ENCODE measurements around the gene MAP3K7.

The MAP3K7 gene

DNA sequence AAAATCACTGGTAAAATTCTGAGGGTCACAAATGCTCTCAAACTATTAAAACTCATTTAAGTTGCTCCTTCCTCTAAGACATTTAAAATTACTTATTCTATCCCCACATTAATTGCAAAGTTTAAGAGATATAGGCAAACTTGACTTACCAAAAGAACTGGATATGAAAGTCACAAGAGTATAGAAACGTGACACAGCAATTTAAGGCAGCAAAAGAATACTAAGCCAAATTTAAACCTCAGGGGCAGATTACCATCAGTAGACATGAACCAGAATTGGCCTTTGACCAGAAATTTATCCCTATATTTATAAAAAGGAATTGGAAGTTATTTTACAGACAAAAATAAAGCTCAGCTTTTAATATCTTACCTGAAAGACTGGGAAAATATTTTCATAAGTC lies 56.0 kb downstream of the MAP3K7 start:
- no peak for DNase-seq (ENCODE audit: low spot score)

DNA sequence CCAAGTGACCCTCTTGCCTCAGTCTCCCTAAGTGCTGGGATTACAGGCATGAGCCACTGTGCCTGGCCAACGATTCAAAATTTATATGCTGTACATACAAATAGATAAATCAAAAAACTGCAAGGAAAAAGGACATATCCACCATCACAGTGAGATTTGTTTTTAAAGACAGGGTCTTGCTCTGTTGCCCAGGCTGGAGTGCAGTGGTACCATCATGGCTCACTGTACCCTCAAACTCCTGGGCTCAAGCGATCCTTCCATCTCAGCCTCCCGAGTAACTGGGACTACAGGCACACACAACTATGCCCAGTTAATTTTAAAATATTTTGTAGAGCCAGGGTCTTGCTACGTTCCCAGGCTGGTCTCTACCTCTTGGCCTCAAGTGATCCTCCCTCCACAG lies 61.5 kb downstream of the MAP3K7 start:
- no peak for DNase-seq (ENCODE audit: low spot score)

DNA sequence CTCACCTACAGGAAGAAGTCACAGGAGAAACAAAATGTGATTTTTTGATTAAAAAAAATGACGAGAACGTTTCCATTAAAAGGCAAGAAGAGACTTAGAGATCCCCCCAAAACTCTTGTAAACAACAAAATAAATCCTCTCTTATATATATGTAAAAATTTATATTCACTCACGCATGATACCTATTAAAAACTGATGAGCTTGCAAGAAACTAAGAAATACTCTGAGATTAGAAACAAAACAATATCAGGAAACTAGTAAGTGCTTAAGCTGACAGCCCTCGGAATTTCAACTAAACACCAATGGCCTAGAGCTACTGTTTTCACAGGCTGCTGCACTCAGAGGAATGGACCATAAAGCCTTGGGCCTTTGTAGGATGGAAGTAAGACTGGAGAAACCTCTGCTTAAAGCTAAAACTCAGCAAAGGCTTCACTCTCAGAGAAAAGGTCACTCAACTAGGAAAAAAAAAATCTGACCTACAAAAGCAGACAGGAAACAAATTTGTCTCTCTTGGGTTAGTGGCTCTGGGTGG lies 63.0 kb downstream of the MAP3K7 start:
- no peak for DNase-seq (ENCODE audit: low spot score)

DNA sequence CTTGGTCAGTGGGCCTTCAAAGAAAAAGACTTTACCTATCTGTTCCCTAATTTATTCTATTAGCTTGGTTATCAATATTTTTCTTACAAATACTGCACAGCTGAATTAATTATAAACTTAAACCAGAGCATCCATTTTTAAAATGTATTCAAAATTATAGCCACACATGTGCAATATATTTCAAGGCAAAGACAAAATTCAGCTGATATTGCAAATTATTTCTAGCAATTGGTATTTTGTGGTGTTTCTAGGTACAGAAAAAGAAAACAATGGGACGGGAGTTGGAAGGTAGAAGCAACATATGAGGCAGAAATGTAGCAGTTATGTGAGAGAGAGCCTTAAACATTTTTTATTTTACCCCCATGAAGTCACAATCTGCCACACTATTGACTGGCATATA lies 64.9 kb downstream of the MAP3K7 start:
- DNase-seq (ENCODE audit: low spot score) = no peak

DNA sequence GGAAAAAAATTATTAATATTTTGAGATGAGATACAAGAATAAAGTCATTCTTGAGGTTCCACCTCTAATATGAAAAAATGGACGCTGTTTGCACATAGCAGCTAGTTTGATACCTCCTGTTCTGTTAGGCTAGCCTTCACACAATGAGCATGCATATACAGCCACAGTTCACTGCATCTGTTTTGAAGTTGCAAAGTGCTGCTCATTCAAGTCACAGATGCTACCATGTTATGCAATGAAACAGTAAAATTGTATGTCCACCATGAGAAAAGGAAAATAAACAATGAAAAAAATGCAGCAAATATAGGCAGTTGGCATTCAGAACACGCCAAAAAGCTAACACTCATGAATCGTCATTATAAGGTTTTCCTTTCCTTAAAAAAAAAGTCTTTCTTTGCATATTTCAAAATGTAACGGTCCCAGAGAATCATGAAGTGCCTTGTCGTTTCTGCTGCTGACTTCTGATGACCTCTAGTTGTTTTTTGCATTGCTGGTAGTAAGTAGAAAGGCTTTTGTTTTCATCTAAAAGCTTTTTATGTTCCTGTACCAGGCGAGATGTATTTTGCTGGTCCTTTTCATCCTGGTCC lies 70.7 kb downstream of the MAP3K7 start:
- DNase-seq (ENCODE audit: low spot score) = no peak

DNA sequence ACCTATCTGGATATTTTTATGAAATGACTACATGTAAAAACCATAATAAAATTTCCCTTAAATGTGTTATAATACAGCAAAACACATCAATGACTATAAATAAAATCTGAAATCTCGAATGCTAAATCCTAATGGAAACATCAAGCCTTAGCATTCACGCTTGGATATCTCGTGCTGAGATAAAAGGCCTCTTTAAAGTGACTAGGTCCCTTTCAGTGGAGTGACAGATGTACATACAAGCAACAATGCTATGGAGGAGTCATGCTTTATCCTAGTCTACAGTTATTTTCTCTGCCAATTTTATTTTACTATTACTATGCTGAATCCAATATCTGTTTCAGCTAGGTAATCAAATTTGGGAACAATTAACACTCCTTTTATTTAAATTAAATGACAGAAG lies 72.4 kb downstream of the MAP3K7 start:
- DNase-seq (ENCODE audit: low spot score) = no peak

DNA sequence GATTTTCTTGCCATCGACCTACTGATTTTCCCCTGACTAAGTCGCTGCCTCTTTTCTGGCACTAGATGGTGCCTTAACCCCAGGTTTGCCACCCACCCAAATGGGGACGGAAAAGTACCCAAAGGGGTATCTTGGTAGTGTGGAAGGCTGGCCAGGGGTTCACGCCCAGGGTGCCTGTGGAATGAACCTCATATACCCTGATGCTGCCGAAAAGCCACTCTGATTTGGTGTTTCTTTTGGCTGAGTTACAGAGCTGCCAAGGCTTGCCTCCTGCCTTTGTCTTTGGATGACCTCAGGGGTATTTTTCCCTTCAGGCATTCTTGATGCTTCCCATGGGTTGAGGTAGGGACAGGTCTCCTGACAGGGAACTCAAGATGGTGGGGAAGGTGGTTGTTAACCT lies 78.1 kb downstream of the MAP3K7 start:
- DNase-seq (ENCODE audit: low spot score) = no peak

DNA sequence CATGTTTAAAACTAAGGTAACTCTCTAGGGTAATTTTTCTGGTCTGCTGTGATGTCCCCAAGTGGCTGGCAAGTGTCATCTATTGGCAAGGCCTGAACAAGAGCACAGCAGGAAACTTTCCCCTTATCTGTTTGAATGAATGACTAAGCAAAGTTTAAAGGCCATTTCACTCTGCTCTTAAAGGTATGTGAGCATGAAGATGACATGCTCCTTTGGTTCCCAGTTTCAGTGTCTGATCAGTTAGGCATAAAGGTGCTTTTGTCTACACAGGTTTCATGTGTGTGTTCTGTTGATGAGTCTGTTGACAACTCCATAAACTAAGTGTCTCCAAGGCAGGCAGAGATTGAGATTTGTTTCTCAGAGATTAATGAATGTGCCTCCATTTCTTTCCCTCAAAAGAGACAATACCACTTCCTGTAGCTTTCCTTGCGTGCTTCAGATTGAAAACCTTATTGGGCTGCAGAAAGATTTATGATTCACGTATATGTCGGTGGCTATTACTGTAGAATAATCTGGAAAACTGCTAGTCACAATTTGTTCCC lies 83.9 kb downstream of the MAP3K7 start:
- DNase-seq (ENCODE audit: low spot score) = no peak

DNA sequence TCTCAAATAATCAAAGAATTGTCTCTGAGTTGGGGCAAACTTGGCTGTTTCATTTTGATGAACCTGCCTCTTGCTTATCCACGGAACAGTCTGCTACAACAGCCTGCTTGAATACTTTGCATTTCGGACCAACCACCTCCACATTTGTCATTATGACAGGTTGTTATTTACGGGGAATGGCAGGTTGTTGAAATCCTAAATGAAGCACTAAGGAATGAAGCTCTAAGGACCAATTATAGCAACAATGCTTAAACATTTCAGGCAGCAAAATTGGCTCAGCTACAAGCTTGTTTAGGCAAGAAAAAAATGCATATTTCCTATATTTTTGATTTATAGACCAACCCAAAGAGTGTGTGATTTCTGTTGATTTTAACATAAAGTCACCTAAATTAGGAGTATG lies 84.5 kb downstream of the MAP3K7 start:
- no peak for DNase-seq (ENCODE audit: low spot score)

DNA sequence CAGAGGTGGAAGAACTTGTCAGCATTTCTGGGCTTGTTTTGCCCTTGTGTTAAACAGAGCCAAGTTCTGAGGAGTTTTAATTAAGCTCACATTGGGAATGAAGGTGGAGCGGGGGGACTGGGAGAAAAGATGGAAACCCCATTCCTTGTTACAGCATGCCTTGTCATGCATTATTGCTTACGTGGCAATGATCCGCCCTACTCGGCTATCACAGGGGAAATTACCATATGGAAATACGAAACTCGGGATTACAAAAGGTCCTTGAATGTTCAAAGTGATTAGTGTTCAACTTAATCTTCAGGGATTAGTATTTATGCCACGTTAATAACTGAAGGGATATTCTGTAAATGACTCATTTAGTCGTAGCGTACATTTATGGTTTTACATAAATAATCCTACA lies 86.4 kb downstream of the MAP3K7 start:
- DNase-seq (ENCODE audit: low spot score) = no peak

DNA sequence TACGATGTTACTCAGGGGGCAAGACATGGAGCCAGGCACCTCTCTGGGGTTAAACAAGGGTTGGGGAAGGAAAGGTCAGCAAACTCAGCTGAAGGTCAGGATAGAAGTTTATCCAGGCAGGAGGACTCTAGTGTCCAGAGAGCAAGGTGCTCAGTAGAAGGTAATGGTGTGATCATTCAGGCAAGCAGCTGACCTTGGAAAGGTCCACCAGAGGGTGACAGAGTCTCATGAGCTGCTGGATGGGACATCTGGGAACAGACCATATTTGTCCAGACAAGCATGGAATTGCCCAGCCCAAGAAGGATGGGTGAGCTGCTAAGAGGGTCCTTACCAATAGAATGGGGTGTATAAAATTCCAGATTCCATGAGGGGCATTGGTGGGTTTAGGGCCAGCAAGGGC lies 89.5 kb downstream of the MAP3K7 start:
- DNase-seq (ENCODE audit: low spot score) = no peak

DNA sequence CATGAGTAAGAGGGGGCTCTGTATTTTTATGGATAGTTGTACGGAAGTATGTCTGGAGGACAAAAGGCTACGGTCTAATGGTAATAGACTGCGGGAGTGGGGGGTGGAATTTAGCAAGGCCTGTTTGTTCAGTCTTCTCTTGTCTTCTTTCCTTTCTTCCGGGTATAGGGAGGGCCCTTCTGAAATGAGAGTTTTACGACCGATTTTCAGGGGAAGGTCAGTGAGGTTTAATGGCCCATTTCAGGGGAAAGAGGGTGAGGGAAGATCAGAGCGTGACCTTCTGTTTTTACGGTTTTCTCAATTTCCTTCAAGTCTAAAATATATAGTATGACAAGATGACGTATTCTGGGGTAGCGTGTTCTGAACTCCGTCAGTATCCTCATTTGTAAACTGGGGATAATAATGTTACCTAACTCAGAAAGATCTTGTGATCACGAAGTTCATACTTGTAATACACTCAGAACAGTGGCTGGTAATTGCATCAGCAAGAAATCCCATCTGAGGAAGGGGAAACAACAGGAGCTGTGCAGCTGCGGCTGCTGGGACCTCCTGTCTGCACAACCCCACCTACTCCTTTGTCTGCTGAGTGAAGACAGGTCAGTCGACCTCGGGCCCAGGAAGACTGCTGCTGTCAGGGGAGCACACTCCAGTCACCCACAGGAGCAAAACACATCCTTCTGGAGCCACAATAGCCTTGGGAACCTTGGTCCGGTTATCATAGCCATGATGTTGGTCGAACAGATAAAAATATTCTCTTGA lies 90.4 kb downstream of the MAP3K7 start:
- no peak for DNase-seq (ENCODE audit: low spot score)

DNA sequence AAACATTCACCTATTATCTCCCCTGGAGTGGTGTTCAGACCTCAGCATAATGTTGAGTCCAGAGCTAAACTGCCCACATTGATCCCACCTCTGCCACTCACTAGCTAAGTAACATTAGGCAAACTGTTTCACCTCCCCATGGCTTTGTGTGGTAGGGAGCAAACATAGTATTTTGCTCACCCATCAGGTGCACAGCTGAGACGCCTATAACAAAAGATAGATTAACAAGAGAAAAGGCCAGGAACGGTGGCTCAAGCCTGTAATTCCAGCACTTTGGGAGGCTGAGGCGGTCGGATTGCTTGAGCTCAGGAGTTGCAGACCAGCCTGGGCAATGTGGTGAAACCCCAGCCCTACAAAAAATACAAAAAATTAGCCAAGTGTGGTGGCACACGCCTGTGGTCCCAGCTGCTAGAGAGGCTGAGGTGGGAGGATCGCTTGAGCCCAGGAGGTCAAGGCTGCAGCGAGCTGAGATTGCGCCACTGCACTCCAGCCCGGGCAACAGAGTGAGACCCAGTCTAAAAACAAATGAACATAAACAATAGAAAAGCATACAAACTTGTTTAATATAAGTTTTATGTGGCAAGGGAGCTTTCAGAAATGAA lies 91.6 kb downstream of the MAP3K7 start:
- no peak for DNase-seq (ENCODE audit: low spot score)

DNA sequence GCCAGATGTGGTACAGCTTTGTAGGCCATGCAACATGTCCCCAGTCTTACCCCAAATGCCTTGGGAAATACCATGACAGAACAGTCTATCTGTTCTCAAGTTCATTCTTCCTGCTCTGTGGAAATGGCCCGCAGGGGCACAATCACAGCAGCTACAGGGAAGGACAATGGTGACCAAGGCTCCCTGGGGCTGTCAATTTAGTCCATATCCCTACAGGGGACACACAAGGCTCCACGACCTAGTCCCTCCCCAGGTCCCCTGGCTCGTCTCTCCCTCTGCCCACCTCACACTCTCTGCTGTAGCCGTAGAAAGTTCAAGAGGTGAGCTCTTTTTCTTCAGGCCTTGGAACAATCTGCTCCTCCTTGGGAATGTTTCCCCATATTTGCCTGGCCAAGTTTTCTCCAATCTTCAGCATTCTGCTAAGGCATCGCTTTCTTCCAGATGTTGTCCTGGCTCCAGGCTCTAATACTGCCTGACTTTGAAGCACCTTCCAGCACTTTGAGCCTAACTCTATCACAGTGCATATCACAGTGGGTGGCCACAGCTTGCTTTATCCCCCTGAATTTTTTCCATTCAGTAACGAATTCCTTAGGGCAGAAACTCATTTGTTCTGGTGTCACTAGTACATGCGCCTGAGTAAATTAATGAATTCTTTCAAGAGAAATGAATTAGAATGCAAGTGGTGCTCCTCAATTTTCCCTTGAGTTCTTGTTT lies 92.6 kb downstream of the MAP3K7 start:
- no peak for DNase-seq (ENCODE audit: low spot score)

DNA sequence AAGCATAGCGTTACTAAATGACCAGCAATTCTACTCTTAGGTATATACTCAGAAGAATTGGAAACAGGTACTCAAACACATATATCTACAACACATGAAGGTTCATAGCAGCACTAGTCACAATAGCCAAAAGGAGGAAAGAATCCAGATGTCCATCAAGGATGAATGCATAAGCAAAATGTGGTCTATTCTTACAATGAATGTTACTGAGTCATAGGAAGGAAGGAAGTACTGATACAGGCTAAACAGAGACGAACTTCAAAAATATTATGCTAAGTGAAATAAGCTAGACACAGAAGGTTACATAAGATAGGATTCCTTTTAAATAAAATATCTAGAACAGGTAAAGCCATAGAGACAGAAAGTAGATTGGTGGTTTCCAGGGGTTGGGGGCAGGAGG lies 93.5 kb downstream of the MAP3K7 start:
- no peak for DNase-seq (ENCODE audit: low spot score)

DNA sequence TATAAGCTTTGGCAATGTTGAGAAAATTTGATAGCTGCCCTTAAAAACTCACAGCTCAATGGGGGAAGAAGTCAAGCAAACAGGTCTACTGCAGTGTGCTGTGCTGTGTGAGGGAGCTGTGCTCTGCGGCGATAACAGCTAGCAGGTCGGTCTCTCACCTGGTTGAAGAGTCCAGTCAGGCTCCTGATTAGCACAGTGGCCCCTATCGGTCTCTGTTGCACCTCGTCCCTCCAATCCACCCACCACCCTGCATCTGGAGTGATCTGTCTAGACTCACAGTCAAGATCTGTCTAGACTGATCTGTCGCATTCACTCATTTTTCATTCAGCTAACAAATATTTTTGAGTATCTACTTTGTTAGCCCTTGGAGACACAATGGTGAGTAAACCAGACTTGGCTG lies 94.1 kb downstream of the MAP3K7 start:
- no peak for DNase-seq (ENCODE audit: low spot score)

DNA sequence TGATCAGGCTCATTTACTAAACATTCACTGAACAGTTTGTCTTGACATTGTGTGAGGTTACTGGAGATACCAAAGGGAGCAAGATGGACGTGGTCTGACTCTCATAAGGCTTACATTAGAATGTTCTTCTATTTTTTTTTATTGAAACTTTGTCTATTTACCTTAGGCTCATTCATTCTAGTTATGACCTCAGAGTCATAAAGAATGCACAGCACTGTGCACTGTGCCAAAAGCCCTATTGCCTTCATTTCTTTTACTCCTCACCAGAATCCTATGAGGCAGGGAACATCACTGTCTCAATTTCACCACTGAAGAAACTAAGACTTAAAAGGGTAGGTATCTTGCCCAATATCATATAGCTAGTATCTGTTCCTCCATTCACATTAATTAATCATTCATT lies 94.5 kb downstream of the MAP3K7 start:
- DNase-seq (ENCODE audit: low spot score) = no peak

DNA sequence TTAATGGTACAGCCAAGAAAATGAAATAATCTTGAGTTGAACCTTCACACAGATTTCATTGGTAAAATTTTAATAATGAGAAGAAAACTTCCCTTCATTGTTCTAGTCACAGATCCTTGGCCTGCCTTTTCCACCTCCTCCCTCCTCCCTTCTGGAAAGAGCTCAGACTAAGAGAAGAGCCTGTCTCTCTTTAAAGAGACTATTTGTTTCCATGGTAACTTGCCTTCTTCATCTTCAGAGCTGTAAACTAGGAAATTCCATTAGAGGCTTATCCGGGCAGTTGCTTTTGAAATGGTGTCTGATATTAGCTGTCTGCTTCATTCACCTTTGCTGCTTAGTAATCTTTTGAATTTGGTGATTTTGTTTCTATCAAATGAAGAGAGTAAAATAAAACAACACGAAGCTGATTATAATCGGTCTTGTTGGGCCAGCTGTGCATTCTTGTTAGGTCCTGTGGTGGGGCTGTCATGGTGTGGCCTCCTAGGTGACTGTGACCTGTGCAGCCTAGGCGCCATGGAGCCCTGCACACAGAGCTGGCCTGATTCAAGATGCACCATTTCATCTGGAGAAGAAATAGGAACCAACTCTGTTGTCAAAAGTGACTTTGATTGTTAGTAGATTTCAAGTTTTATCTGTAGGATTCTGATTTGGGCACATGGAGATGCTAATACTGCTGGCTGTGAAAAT lies 96.7 kb downstream of the MAP3K7 start:
- DNase-seq (ENCODE audit: low spot score) = no peak

DNA sequence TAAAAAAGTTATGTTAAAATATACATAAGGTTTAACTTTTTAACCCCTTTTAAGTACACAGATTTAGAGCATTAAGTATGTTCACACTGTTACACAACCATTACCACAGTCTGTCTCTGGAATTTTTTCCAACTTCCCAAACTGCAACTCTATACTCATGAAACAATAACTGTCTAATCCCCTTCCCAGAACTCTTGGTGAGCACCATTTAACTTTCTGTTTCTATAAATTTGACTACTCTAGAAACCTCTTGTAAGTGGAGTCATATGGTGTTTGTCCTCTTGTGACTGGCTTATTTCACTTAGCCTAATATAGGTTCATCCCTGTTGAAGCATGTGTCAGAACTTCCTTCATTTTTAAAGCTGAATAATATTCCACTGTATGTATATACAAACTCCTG lies 98.1 kb downstream of the MAP3K7 start:
- no peak for DNase-seq (ENCODE audit: low spot score)

DNA sequence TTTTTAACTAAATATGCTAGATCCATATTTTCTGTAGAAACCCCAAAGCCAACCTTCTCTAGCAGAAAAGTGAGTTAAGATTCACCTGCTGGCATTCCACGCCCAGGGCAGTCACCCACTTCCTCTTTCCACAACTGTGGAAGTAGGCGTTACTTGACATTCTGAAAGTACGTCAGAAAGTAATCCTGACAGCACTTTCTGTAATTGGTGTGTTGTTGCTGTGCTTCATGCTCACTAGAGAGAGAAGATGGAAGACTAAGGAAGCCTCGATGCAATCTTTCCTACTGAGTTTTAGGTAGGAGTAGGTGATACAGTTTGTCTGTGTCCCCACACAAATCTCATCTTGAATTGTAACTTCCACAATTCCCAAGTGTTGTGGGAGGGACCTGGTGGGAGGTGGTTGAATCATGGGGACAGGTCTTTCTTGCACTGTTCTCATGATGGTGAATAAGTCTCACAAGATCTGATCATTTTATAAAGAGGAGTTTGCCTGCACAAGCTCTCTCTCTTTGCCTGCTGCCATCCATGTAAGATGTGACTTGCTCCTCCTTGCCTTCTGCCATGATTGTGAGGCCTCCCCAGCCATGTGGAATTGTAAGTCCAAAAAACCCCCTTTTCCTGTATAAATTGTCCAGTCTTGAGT lies 101.1 kb downstream of the MAP3K7 start:
- DNase-seq (ENCODE audit: low spot score) = no peak

DNA sequence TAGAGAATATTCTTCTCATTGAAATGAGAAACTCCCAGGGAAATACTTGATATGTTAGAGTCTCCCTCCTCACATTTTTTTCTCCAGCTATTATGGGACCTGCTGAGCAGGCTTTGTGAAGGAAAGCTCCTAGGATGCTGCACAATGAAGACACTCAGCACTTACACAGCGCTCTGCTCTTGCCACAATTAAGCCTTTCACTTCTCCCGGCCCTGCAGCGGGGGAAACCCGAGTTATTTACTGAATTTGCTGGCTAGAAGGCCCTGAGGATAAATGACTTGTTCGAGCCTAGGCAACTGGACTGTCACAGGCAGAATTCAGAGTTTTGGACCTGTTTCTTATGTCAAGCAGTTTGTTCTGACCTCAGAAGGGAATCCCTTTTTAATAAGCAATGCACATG lies 102.0 kb downstream of the MAP3K7 start:
- no peak for DNase-seq (ENCODE audit: low spot score)

All from AG08396 (cell line).